ENCODE measurements around the gene GPATCH8. TPM values are rescaled to one million over a fixed set of nuclear protein-coding genes. Genes with fewer than 3 reads are reported as not detected.
"Not testable (repeated sequence)": the region's sequence is repeated elsewhere in the genome, so short reads cannot be mapped to it uniquely, and the experiment has no call there.

Gene GPATCH8
- total RNA-seq, 1 experiment from 2014 or later: 17.1 TPM

DNA sequence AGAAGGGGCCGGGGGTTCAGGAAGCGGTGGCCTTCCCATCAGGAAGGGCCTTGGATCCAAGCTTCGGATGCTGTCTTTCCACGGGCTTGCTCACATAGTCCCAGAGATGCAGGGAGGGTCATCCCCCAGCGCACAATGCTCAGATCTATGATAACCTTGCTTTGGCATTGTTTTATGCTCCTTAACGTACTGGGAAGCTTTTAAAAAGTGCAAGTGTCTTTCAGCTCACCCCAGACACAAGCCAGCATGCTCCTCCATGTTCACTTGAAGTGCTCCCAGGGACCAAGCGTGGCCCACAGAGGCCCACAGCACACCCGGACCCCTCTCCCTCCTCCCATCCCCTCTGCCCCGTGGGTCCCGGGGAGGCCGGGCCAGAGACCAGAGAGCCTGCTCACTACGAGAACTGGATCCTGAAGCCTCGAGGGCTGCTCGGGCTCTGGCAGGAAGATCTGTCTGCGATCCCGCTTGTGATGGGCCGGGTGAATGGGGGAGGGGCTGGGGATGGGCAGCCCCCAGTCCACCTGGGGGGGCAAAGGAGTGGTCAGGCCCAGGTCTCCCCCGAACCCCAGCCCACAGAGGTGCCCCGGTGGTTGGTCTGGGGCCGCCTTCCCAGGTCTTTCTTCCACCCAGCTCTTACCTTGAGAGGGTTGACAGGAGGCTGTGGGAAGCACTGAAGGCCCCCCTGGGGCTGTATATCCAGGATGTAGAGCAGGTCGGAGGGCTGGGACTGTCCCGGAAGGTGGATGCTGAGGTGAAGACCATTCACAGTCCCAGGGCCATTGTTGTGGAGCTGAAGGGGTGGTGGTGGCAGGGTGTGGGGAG, 127.8 kb downstream of the GPATCH8 start:
- no peak for DNase-seq (ENCODE audit: low read depth)

- no peak for DNase-seq (ENCODE audit: low read depth)
Measured at GRCh38 chr17:44374306-44375195, 128.7 kb downstream of the GPATCH8 start.

DNA sequence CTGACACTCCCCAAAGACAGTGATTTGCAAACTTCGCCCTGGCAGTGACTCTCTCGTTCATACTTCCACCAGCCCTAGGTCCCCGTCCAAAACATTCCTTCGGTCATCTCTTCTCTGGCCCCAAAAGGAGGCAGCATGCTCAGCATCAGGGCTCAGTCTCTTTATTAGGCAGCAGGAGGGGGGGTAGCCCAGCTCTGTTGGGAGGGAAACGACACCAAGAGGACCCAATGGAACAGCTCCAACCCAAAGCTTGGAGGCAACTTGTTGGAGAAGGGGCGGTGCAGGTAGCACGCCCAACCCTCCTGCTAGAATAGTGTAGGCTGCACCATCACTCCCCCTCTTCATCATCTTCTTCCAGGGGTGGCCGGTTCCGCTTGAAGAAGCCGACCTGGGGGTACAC, 131.2 kb downstream of the GPATCH8 start:
- no peak for DNase-seq (ENCODE audit: low read depth)

- not testable (repeated sequence) for DNase-seq (ENCODE audit: low read depth)
Measured at GRCh38 chr17:44369414-44370023, 133.7 kb downstream of the GPATCH8 start.

GRCh38 chr17:44368391-44369243, 134.6 kb downstream of the GPATCH8 start:
- not testable (repeated sequence) for DNase-seq (ENCODE audit: low read depth)

DNA sequence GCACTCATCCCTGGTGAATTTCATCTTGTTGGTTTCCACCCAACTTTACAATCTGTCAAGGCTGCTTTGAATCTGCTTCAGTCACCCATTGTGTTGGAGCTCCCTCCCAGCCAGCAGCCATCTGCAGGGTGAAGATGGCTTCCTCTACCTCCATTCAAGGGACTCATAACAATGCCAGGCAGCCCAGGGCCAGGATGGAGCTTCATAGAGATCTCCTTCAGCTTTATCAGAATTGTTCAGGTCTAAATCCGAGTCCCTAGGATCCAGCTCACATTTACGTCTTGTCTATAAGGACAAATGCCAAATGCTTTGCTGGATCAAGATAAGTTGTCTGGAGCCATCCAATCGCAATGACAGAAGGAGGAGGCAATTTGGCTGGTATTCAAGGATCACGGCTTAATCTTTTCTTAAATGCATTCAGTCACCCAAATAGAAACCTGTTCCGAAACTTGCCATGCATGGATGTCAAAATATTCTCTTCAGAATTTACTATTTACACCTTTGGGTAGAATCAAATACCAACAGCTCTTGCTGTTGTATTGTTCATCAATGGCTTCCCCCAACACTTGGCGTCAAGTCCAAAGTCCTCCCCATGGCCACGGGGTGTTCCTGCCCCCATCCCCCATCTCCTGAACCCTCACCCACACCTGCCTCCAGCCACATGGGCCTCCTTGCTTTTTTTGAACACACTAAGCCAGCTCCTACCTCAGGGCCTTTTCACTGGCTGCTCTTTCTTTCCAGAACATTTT, 135.8 kb downstream of the GPATCH8 start:
- no peak for DNase-seq (ENCODE audit: low read depth)

DNA sequence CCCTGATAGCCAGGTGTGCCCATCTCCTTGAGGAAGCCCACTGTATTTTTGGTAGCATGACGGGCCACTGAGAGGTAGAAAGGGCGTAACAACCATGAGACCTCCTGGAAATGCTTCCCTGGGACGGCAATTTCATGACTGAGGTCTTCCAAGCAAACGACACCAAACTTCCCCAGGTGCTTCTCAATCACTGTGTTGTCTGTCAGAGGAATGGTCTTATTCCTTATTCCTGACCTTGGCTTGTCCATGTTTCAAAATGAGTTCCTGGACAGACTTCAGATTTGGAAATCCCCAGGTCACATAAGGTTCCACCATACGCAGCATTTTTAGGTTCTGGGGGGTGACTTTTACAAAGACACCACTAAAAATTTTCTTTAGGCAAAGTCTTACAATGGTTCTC, 138.2 kb downstream of the GPATCH8 start:
- DNase-seq (ENCODE audit: low read depth): not testable (repeated sequence)

GRCh38 chr17:44363613-44364159, 139.5 kb downstream of the GPATCH8 start, which contains the start of gene FAM171A2:
FAM171A2 (minus strand) TSS chr17:44363853; CDS start chr17:44363714, 139 bp downstream.
- DNase-seq (ENCODE audit: low read depth): peak; percentile 45

DNA sequence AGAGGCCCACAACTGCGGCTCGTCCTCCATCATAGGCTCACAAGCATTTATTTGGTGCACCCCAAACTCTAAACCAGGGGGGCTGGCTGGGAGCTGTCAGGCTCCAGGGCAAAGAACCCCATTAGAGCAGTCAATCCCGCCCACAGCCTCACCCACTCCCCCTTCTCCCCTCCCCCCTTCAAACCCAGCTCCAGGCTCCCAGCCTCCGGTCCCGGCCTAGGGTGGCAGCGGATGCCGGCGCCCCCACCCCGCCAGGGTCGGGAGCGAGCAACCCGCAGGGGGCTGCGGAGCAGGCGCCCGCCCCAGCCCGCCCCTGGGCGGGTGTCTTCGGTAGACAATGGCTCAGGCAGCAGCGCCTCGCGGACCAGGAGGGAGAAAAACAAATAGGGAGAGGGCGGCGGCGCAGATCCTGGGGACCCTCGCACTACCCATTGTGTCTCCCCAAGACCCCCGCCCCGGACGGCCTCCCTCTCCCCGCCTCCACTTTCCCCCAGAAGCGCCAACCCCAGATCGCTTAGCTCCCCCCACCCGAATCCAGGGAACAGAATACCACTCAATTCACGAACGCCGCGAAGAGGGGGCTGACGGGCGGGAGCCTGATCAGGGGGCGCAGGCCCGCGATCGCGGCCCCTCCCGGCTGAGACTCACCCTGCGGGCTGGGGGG, 140.1 kb downstream of the GPATCH8 start:
- no peak for DNase-seq (ENCODE audit: low read depth)

- no peak for DNase-seq (ENCODE audit: low read depth)
Measured at GRCh38 chr17:44362459-44362948, 140.7 kb downstream of the GPATCH8 start.

DNA sequence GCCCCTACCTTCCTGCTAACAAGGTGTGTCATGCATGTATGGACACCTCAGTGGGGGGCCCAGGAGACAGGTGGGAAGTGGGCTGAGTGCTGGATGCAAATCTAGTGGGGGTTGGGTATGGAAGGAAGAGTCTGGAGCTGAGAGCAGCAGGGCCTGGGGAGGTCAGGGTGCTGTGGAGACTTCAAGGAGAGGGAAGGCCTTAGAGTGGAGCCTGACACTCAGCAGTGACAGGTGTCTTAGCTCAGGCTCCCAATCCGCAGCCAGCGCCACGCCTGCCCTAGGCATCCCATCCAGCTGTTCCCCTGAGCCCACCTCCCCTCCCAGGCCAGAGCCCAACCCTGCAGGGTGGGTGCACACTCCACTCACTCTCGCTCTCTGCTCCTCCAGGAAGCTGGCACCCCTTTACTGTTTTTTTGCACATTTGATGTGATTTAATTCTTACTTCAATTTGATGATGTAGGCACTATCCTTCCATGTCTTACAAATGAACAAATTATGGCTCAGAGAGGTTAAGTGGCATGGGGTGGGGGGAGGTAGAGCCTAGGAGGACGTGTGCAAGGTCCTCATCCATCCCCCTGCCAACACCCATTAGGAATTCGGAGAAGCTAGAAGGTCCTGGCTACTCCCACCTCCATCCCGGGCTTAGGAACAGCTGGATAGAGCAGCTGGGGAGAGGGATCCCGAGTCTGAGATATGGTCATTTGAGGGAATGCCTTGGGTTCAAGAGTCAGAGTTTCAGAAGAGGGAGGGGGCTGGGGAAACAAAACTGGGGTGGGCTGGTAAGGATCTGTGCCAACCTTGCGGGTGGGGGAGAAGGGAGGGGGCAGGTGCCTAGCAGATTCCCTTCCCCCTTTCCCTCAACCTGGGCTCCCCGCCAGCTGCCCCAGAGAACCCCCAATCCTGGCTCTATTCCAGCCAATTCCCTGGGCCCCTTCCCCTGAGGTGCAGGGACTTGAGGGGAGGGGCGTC, 141.6 kb downstream of the GPATCH8 start:
- DNase-seq (ENCODE audit: low read depth): no peak

DNA sequence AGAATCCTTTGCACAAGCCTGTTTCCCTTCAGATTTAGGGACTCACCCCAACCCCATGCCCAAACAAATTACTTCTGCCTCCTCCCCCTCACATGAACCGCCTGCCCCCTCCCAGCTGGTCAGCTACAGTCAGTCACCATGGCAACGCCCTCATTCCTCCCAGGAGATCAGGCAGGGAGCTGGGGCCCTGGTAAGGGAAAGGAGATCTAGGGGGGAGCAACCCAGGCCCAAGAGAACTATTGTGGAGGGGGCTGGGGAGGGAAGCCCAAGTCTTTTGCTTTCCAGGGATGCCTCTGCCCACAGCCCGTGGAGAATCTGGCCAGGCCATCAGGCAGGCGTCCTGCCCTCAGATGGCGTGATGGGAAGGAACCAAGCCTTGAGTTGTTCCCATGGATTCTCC, 142.4 kb downstream of the GPATCH8 start:
- peak; percentile 38 for DNase-seq (ENCODE audit: low read depth)

DNA sequence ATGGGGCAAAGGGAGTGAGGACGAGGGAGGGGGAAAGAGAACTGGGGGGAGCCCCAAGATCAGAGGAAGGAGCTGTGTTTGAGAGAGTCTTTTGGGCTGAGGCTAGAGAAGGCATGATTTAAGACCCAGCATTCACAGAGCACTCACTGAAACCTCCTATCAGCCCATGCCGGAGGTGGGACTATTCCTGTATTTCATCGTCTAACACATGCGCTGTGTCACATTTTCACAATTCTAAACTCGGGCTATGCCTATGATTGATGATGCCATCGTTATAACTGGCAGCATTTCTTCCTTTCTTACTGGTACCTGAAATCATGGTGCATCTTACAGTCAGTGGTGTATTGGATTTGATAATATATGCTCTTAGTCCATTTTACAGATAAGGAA, 143.1 kb downstream of the GPATCH8 start:
- no peak for DNase-seq (ENCODE audit: low read depth)

DNA sequence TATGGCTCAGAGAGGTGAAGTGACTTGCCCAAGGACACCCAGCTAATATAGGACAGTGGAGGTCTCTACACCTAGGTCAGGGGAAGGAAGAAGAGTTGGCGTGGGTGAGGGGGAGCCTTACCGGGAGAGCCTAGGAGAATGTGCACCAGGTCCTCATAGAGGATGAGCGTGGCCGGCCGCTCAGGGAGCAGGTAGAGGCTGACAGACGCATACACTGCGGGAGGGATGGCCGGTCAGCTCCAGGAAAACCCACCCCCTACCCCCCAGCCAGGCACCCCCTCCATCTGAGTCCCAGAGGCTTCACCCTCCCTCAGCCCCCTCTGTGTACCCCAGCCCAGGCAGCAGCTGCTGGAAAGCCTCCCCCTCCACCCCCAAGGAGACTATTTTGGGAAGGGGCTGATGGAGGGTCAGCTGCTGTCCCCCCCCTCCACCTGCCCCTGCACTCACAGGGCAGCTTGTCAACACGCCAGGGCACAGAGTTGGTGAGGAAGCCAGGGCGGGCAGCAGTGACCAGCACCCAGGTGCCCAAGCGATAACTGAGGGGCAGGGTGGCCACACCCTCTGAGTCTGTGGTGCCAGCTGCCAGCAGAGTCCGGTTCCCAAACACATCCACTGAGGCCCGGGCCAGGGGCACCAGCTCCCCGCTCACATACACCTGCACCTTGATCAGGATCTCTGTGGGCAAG, 143.6 kb downstream of the GPATCH8 start:
- DNase-seq (ENCODE audit: low read depth): no peak

GRCh38 chr17:44359006-44359405, 144.2 kb downstream of the GPATCH8 start:
- DNase-seq (ENCODE audit: low read depth): no peak

DNA sequence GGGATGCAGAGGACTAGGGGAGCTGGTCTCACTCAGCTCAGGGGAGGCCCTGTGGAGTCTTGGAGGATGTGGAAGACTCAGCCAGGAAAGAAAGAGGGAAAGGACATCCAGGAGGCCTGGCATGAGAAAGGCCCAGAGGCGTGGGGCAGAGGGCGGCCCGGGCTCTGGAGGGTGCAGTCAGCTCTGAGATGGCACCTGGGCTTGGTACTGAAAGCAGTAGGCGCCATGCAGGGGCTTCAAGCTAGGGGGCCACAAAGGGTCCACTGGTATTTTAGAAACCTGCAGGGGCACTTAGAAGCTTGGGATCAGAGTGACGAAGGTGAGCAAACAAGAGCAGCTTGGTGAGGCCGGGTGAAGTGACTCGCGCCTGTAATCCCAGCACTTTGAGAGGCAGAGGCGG, 145.1 kb downstream of the GPATCH8 start:
- no peak for DNase-seq (ENCODE audit: low read depth)

GRCh38 chr17:44356241-44356640, 147.0 kb downstream of the GPATCH8 start:
- DNase-seq (ENCODE audit: low read depth): no peak

- DNase-seq (ENCODE audit: low read depth): no peak
Measured at GRCh38 chr17:44355642-44356099, 147.5 kb downstream of the GPATCH8 start.

Measured in M059J (cell line).